Measurements from ENCODE around the gene MSANTD1. TPM values are rescaled to one million over a fixed set of nuclear protein-coding genes. Genes with fewer than 3 reads are reported as not detected.

Gene MSANTD1
- total and polyA plus RNA-seq, 2 of the 8 experiments (the other 6 are each of a cell fraction or from before 2014, with no cell fraction given) = 0.23 to 0.45 TPM

- TF ChIP-seq USF2 (IDR thresholded peaks at IDR 0.05; ENCODE audit: low read length) = no peak
- no peak for TF ChIP-seq MAFK (IDR thresholded peaks at IDR 0.05; ENCODE audit: low read depth, low read length)
These were observed 39.1 kb downstream of the MSANTD1 start (continued) for GRCh38 chr4:3287972-3288570.

Measured in H1 (cell line).